Activated CD8-positive, alpha-beta memory T cell treated with anti-CD3 and anti-CD28 coated beads, Interleukin-2, amount 50 U/mL, for 4 hours (primary cell): ENCODE measurements around the gene PTBP1.

Source experiments
- DNase-seq: peaks from one replicate; pipeline ENCODE4 v3.0.0-alpha.2; 2020

Gene PTBP1

GRCh38 chr19:798415-799075, 1.3 kb downstream of the PTBP1 start:
- DNase-seq, result no peak

GRCh38 chr19:799076-799881, 2.0 kb downstream of the PTBP1 start:
- no peak for DNase-seq

GRCh38 chr19:800360-801029, 3.2 kb downstream of the PTBP1 start:
- no peak for DNase-seq

- no peak for DNase-seq
Observed at GRCh38 chr19:801030-801860, 4.0 kb downstream of the PTBP1 start.

- DNase-seq, result no peak
Observed at GRCh38 chr19:801861-802497, 4.7 kb downstream of the PTBP1 start.

GRCh38 chr19:802498-803098, 5.3 kb downstream of the PTBP1 start:
- no peak for DNase-seq

- no peak for DNase-seq
Observed at GRCh38 chr19:803099-803561, 5.9 kb downstream of the PTBP1 start.

- DNase-seq, result no peak
Observed at GRCh38 chr19:803686-804418, 6.6 kb downstream of the PTBP1 start.

GRCh38 chr19:804419-805165, 7.3 kb downstream of the PTBP1 start:
- DNase-seq, result no peak

- DNase-seq, result no peak
Observed at GRCh38 chr19:805166-805551, 7.9 kb downstream of the PTBP1 start.

GRCh38 chr19:805600-806550, 8.6 kb downstream of the PTBP1 start:
- no peak for DNase-seq

GRCh38 chr19:806815-807421, 9.7 kb downstream of the PTBP1 start:
- DNase-seq, result no peak

- DNase-seq, result no peak
Observed at GRCh38 chr19:807627-808422, 10.6 kb downstream of the PTBP1 start.

- DNase-seq, result no peak
Observed at GRCh38 chr19:808423-808775, 11.1 kb downstream of the PTBP1 start.

- DNase-seq, result no peak
Observed at GRCh38 chr19:810077-810855, 13.0 kb downstream of the PTBP1 start.

- DNase-seq, result no peak
Observed at GRCh38 chr19:810883-811489, 13.7 kb downstream of the PTBP1 start.
